ENCODE measurements around the gene CD93. TPM values are rescaled to one million over a fixed set of nuclear protein-coding genes. Genes with fewer than 3 reads are reported as not detected.

The CD93 gene
- polyA plus RNA-seq, 1 experiment: 0.02 TPM

- ChIA-PET CTCF (interaction anchor here (1.2 to 1.5 kb wide), 3 partner anchors 10 to 245 kb away, joined by 3 to 4 read pairs (median 3); no protein-coding TSS in a partner anchor), POLR2A (no interaction called here)
- H3K27me3 ChIP-seq (ENCODE audit: control insufficient read depth, insufficient read depth, low read length): peaks cover 35% of the 10 kb centered on the region
- no peak for TF ChIP-seq CTCF (IDR thresholded peaks at IDR 0.05; ENCODE audit: low read depth, low read length)
- no peak for DNase-seq (ENCODE audit: low read depth, low spot score)
- H3K27ac ChIP-seq (ENCODE audit: low read depth, low read length): no peak overlapping the region
- no peak overlapping the region for H3K4me3 ChIP-seq (ENCODE audit: low read depth, low read length)
- H3K9me3 ChIP-seq (ENCODE audit: control insufficient read depth, insufficient read depth, low read length): no peaks in the 10 kb centered on the region
Measured at GRCh38 chr20:23095499-23095898, 9.4 kb upstream of the CD93 start.

- no peak for DNase-seq (ENCODE audit: low read depth, low spot score)
- ChIA-PET CTCF (interaction anchor here (1.2 to 1.5 kb wide), 3 partner anchors 11 to 246 kb away, joined by 3 to 4 read pairs (median 3); no protein-coding TSS in a partner anchor), POLR2A (no interaction called here)
- Histone ChIP-seq H3K9me3 (ENCODE audit: control insufficient read depth, insufficient read depth, low read length) (no peaks in the 10 kb centered on the region), H3K4me3 (ENCODE audit: low read depth, low read length) (no peak overlapping the region), H3K27ac (ENCODE audit: low read depth, low read length) (no peak overlapping the region), H3K27me3 (ENCODE audit: control insufficient read depth, insufficient read depth, low read length) (peaks cover 38% of the 10 kb centered on the region)
- TF ChIP-seq CTCF (IDR thresholded peaks at IDR 0.05; ENCODE audit: low read depth, low read length): no peak
Measured at GRCh38 chr20:23094927-23095326, 8.8 kb upstream of the CD93 start.

- Histone ChIP-seq H3K27me3 (ENCODE audit: control insufficient read depth, insufficient read depth, low read length) (peaks cover 38% of the 10 kb centered on the region), H3K4me3 (ENCODE audit: low read depth, low read length) (no peak overlapping the region), H3K27ac (ENCODE audit: low read depth, low read length) (no peak overlapping the region), H3K9me3 (ENCODE audit: control insufficient read depth, insufficient read depth, low read length) (no peaks in the 10 kb centered on the region)
- POLR2A ChIA-PET: no interaction called here
- CTCF ChIA-PET: interaction anchor here (1.2 to 1.5 kb wide), 2 partner anchors 11 to 246 kb away, joined by 3 to 4 read pairs; no protein-coding TSS in a partner anchor
- DNase-seq (ENCODE audit: low read depth, low spot score): no peak
- TF ChIP-seq CTCF (IDR thresholded peaks at IDR 0.05; ENCODE audit: low read depth, low read length): no peak
Measured at GRCh38 chr20:23094213-23094896, 8.2 kb upstream of the CD93 start.

- ChIA-PET POLR2A (no interaction called here), CTCF (no interaction called here)
- Histone ChIP-seq H3K27me3 (ENCODE audit: control insufficient read depth, insufficient read depth, low read length) (peaks cover 38% of the 10 kb centered on the region), H3K27ac (ENCODE audit: low read depth, low read length) (no peak overlapping the region), H3K4me3 (ENCODE audit: low read depth, low read length) (no peak overlapping the region), H3K9me3 (ENCODE audit: control insufficient read depth, insufficient read depth, low read length) (no peaks in the 10 kb centered on the region)
- TF ChIP-seq CTCF (IDR thresholded peaks at IDR 0.05; ENCODE audit: low read depth, low read length): no peak
- no peak for DNase-seq (ENCODE audit: low read depth, low spot score)
Measured at GRCh38 chr20:23093613-23094012, 7.5 kb upstream of the CD93 start.

GRCh38 chr20:23092861-23093495 lies 6.9 kb upstream of the CD93 start:
- DNase-seq (ENCODE audit: low read depth, low spot score): no peak
- Histone ChIP-seq H3K4me3 (ENCODE audit: low read depth, low read length) (no peak overlapping the region), H3K9me3 (ENCODE audit: control insufficient read depth, insufficient read depth, low read length) (no peaks in the 10 kb centered on the region), H3K27me3 (ENCODE audit: control insufficient read depth, insufficient read depth, low read length) (peaks cover 38% of the 10 kb centered on the region), H3K27ac (ENCODE audit: low read depth, low read length) (no peak overlapping the region)
- ChIA-PET CTCF (no interaction called here), POLR2A (no interaction called here)
- no peak for TF ChIP-seq CTCF (IDR thresholded peaks at IDR 0.05; ENCODE audit: low read depth, low read length)
